Gastrocnemius medialis (tissue), 4 donors: ENCODE measurements around the gene GNAS-AS1.

Experiments used
- CTCF ChIP-seq, 5 experiments: fragments of 450-650 bp in 3 of 5; fragments of 200-600 bp in 2 of 5; sonication (generic) in 2 of 5; IDR thresholded peaks in 4 of 5; conservative IDR thresholded peaks in 1 of 5; 1 replicate in 4 of 5; 2 replicates in 1 of 5; pipeline ENCODE4 v1.5.1; 2016 to 2019; ENCODE audit warnings: antibody characterized with exemption in 5 of 5, mild to moderate bottlenecking in 3 of 5, moderate library complexity in 3 of 5
- POLR2A ChIP-seq, 2 donors: fragments of 450-650 bp; IDR thresholded peaks; one replicate each; pipeline ENCODE4 v1.6.1; 2017; ENCODE audit warnings: antibody characterized with exemption in 2 of 2, mild to moderate bottlenecking in 2 of 2, moderate library complexity in 2 of 2

- TF ChIP-seq POLR2A (IDR thresholded peaks at IDR 0.05) (no peak), CTCF (IDR thresholded peaks at IDR 0.05 in 4 of 5, conservative IDR thresholded peaks at IDR 0.05 in 1 of 5) (no peak)
Measured at GRCh38 chr20:58867211-58867610, 16.5 kb upstream of the GNAS-AS1 start.
